HEK293T (cell line): ENCODE measurements around the gene HTR2A.

Experiments
- CTCF ChIA-PET: fragments of 350-600 bp; formaldehyde crosslinking; extraction: SDS; loops from one replicate; lab custom pipeline; 2021; ENCODE audit warnings: antibody characterized with exemption, inconsistent platforms; lab: Yijun Ruan, JAX
- POLR2A ChIA-PET: fragments of 350-600 bp; formaldehyde crosslinking; extraction: SDS; loops from one replicate; lab custom pipeline; 2020; ENCODE audit warnings: antibody characterized with exemption, inconsistent platforms; lab: Yijun Ruan, JAX
- DNase-seq: peaks from one replicate; pipeline ENCODE4 v3.0.0; 2012; ENCODE audit warnings: mixed read lengths; ENCODE audit errors: extremely low spot score
- ARNT ChIP-seq: fragments of 450-650 bp; IDR thresholded peaks from 2 replicates; pipeline ENCODE4 v1.6.1; 2017; ENCODE audit warnings: mild to moderate bottlenecking
- BHLHE40 ChIP-seq: fragments of 450-650 bp; IDR thresholded peaks from 2 replicates; pipeline ENCODE4 v1.6.1; 2016; ENCODE audit warnings: mild to moderate bottlenecking, moderate library complexity, borderline replicate concordance
- CTBP1 ChIP-seq: fragments of 450-650 bp; IDR thresholded peaks from 2 replicates; pipeline ENCODE4 v1.6.1; 2016; ENCODE audit warnings: borderline replicate concordance
- ELF4 ChIP-seq: fragments of 450-650 bp; IDR thresholded peaks from 2 replicates; pipeline ENCODE4 v1.6.1; 2017; ENCODE audit warnings: antibody characterized with exemption
- FOXA1 ChIP-seq: fragments of 450-650 bp; IDR thresholded peaks from 2 replicates; pipeline ENCODE4 v1.6.1; 2016; ENCODE audit warnings: mild to moderate bottlenecking
- FOXK2 ChIP-seq: fragments of 450-650 bp; IDR thresholded peaks from 2 replicates; pipeline ENCODE4 v1.6.1; 2016; ENCODE audit warnings: mild to moderate bottlenecking
- FOXM1 ChIP-seq: fragments of 450-650 bp; IDR thresholded peaks from 2 replicates; pipeline ENCODE4 v1.6.1; 2017; ENCODE audit warnings: mild to moderate bottlenecking, borderline replicate concordance
- HDGF ChIP-seq: fragments of 450-650 bp; IDR thresholded peaks from 2 replicates; pipeline ENCODE4 v1.6.1; 2017; ENCODE audit warnings: antibody characterized with exemption, borderline replicate concordance
- L3MBTL2 ChIP-seq: fragments of 450-650 bp; conservative IDR thresholded peaks from 2 replicates; pipeline ENCODE4 v1.6.1; 2016; ENCODE audit warnings: mild to moderate bottlenecking
- LEF1 ChIP-seq: fragments of 450-650 bp; IDR thresholded peaks from 2 replicates; pipeline ENCODE4 v1.6.1; 2017; ENCODE audit warnings: mild to moderate bottlenecking, borderline replicate concordance
- NFRKB ChIP-seq: fragments of 450-650 bp; IDR thresholded peaks from 2 replicates; pipeline ENCODE4 v1.6.1; 2016; ENCODE audit warnings: mild to moderate bottlenecking, moderate library complexity
- SP1 ChIP-seq: fragments of 450-650 bp; IDR thresholded peaks from 2 replicates; pipeline ENCODE4 v1.6.1; 2017
- SUZ12 ChIP-seq: fragments of 450-650 bp; IDR thresholded peaks from 2 replicates; pipeline ENCODE4 v1.6.1; 2016; ENCODE audit warnings: mild to moderate bottlenecking
- TARDBP ChIP-seq: fragments of 450-650 bp; IDR thresholded peaks from 2 replicates; pipeline ENCODE4 v1.6.1; 2016
- ZNF384 ChIP-seq: fragments of 450-650 bp; IDR thresholded peaks from 2 replicates; pipeline ENCODE4 v1.6.1; 2016
- TF ChIP-seq, protein P1 (sequence below): fragments of 450-650 bp; IDR thresholded peaks from 2 replicates; pipeline ENCODE4 v1.6.1; 2016

The HTR2A gene

DNA sequence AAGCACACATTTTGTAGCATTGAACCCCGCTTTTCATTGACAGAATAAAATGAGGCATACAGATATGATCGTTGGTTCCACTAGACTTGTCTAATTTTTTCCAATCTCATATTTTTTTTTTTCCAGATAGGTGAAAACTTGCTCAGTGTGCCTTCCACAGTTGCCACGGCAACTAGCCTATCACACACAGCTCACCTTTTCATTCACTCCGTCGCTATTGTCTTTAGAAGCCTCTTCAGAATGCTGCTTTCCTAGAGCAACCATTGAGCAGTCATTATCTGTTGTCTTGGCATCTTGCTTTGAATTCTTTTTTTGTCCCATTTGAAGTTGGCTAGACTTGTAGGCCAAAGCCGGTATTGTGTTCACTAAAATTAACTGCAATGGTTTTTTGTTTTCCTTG lies 62.2 kb downstream of the HTR2A start:
- TF ChIP-seq, protein P1, sequence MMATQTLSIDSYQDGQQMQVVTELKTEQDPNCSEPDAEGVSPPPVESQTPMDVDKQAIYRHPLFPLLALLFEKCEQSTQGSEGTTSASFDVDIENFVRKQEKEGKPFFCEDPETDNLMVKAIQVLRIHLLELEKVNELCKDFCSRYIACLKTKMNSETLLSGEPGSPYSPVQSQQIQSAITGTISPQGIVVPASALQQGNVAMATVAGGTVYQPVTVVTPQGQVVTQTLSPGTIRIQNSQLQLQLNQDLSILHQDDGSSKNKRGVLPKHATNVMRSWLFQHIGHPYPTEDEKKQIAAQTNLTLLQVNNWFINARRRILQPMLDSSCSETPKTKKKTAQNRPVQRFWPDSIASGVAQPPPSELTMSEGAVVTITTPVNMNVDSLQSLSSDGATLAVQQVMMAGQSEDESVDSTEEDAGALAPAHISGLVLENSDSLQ: no peak
- TF ChIP-seq FOXM1 (no peak), ZNF384 (no peak), FOXA1 (no peak), SP1 (no peak), BHLHE40 (no peak), ELF4 (no peak), HDGF (no peak), LEF1 (no peak), TARDBP (no peak), L3MBTL2 (no peak), ARNT (no peak)
- POLR2A ChIA-PET: no interaction called here
- CTCF ChIA-PET: no interaction called here
- no peak for DNase-seq

DNA sequence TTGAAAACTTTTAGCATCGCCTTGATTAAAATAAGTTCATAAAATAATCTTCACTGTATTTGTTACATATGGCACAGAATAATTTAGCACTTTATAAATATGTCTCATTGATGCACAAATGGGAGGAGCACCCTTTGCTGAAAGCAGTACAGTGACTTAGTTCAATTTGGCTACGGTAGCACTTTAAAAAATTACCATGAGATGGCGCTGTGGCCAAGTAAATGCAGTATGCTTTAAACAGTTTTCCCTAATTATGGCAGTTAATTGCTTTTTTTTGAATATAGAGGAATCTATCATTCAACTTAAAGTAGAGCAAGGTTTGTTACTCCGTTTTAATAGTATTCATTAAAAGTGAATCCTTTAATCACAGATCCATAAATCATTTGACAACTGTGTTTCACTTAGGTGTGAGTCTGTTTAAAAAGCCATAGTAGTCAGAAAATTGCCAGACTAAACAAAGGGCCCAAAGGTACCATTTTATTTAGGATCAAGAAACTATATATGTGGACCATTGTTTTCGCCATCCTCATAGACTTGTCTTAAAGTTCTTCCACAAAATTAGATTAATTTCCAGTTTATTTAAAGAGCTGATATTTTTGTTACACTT lies 65.2 kb downstream of the HTR2A start:
- CTCF ChIA-PET: no interaction called here
- DNase-seq: peak; percentile 38
- TF ChIP-seq TARDBP: no peak
- TF ChIP-seq, protein P1: peak; percentile 15; the same call in 1 of the 2 replicates
- POLR2A ChIA-PET: no interaction called here

DNA sequence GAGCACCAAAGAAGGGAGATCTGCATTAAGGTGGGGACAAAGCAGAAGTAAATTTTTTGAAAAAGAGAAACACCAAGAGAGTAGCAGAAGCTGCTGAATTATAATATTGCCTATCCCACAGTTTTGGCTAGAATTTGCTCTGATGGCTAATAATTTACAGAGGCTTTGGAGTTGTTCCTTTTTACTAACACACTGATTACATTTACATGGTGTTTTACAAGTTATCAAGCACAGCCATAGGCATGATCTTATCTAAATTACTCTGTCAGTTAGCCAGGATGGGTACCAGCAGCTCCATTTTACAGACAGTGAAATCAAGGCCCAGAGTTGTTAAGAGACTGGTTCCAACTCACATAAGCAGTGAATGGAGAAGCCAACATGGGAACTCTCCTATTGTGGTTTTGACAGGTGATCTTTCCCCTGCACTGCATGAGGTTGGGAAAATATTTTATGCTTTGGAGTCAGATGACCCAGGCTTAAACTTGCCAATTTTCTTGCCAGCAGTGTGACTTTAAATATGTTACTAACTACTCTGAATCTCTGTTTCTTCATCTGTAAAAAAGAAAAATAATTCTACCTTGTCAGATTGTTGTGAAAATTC lies 66.3 kb downstream of the HTR2A start:
- no peak for TF ChIP-seq SP1
- ChIA-PET CTCF (no interaction called here), POLR2A (no interaction called here)
- DNase-seq: no peak

DNA sequence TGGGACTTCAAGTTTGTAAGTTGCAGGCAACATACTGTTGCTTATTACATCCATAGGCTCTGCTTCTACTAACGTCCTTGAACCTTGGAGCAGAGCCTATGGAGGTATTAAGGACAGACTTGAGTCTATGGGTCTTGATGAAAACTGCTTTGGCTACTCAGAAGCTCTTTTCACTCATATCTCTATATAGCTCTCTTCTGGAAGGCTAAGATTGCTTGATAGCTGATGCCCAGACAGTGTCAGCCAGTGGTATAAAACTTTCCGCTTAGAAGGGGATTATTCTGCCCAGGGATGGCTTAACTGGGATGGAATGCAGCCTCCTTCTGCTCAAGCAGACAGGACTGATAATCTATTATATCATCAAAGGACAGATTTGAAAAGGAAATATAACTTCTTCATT lies 74.3 kb downstream of the HTR2A start:
- TF ChIP-seq TARDBP (no peak), HDGF (no peak)
- ChIA-PET POLR2A (no interaction called here), CTCF (no interaction called here)
- no peak for DNase-seq

DNA sequence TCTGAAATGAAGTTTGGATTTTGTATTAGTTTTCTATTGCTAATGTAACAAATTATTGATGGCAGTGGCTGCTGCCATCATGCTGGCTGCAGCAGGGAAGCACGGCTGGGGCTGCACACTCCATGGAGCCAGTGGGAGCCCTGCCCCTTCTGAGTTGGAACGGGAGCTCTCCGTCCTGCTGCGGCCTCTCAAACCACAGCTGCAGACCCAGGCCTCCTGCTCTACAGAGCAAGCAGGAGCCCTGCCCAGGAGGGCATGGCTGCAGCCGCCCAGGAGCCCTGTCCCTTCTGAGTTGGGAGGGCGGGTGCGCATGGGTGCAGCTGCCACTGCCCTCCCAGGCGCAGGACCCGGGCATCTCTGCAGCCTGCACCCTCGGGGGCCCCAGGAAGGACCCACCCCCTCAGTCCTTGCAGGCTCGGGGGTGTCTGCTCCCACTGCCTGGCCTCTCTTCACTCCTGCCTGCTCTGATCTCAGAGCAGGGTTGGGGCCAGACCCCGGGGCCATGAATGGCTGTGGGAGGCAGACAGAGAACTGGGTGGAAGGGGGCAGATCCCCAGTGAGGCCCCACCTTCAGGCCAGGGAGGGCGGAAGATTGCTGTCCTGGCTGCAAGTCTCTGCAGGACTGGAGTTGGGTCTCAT lies 78.9 kb downstream of the HTR2A start:
- CTCF ChIA-PET: no interaction called here
- no peak for DNase-seq
- no peak for TF ChIP-seq SP1
- no peak for TF ChIP-seq NFRKB
- no peak for TF ChIP-seq TARDBP
- no peak for TF ChIP-seq FOXA1
- no peak for TF ChIP-seq CTBP1
- TF ChIP-seq, protein P1: no peak
- TF ChIP-seq HDGF: no peak
- no peak for TF ChIP-seq ELF4
- TF ChIP-seq BHLHE40: no peak
- no peak for TF ChIP-seq FOXM1
- no peak for TF ChIP-seq ARNT
- no peak for TF ChIP-seq ZNF384
- no peak for TF ChIP-seq SUZ12
- TF ChIP-seq FOXK2: no peak
- TF ChIP-seq L3MBTL2: no peak
- POLR2A ChIA-PET: no interaction called here

DNA sequence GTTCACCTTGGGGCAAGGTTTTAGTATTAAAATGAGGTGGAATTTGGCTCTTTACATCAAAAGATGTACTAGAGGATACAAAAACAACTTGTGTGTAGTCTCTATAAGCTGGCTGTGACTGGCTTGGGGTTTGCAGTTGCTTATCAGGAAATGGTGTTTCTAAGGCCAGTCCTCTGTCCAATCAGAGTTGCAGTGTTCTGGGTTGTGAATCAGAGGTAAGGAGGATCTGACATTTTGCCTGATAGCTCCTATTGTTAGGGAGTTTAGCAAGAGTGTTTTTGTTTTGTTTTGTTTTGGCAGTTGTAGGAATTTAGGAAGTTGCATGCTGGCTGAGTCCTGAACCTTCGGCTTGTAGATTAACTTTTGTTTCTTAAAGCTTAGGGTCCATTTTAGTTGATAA lies 79.8 kb downstream of the HTR2A start:
- no peak for TF ChIP-seq FOXA1
- no peak for TF ChIP-seq ARNT
- no peak for TF ChIP-seq SP1
- TF ChIP-seq LEF1: no peak
- no peak for TF ChIP-seq BHLHE40
- TF ChIP-seq SUZ12: no peak
- TF ChIP-seq HDGF: no peak
- TF ChIP-seq, protein P1: no peak
- TF ChIP-seq L3MBTL2: no peak
- no peak for TF ChIP-seq FOXK2
- no peak for TF ChIP-seq CTBP1
- no peak for DNase-seq
- CTCF ChIA-PET: no interaction called here
- POLR2A ChIA-PET: no interaction called here
